Measurements from ENCODE around the gene MYRIP.

Gene MYRIP

DNA sequence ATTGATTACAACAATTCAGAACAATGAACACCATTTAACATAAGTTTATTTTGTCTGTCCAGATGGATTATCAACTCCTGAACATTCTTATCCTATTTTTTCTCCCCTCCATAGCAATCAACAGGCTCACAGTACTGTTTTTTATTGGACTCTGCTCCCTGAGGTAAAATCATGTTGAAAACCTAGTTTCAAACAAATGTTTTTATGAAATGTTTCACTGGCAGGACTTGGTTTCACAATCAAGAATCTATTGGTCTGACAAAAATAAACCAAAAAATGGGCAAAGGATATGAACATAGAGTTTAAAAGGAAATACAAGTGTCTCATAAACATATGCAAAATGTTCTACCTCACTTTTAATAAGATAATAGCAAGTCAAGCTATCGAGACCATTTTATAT is 2.6 kb upstream of the MYRIP start:
- Histone ChIP-seq H3K4me3 (ENCODE audit: low read length) (no peak overlapping the region), H2AFZ (ENCODE audit: low read depth, low read length) (no peak overlapping the region), H3K27me3 (ENCODE audit: low read depth, low read length) (peaks cover 4% of the 10 kb centered on the region; the same call in 1 of the 2 replicates), H3K9ac (ENCODE audit: low read length) (no peak overlapping the region), H3K4me1 (ENCODE audit: low read length) (no peaks in the 10 kb centered on the region; the same call in 1 of the 2 replicates), H3K36me3 (replicated peaks; ENCODE audit: low read depth, low read length) (no peaks in the 10 kb centered on the region), H3K9me3 (ENCODE audit: insufficient read depth, low read length) (no peaks in the 10 kb centered on the region; the same call in 1 of the 2 replicates), H3K79me2 (ENCODE audit: low read length) (no peaks in the 10 kb centered on the region), H3K27ac (ENCODE audit: low read length) (no peak overlapping the region), H4K20me1 (ENCODE audit: insufficient read depth, low read length) (no peaks in the 10 kb centered on the region), H3K4me2 (ENCODE audit: low read length) (no peak overlapping the region)
- TF ChIP-seq, protein P1, sequence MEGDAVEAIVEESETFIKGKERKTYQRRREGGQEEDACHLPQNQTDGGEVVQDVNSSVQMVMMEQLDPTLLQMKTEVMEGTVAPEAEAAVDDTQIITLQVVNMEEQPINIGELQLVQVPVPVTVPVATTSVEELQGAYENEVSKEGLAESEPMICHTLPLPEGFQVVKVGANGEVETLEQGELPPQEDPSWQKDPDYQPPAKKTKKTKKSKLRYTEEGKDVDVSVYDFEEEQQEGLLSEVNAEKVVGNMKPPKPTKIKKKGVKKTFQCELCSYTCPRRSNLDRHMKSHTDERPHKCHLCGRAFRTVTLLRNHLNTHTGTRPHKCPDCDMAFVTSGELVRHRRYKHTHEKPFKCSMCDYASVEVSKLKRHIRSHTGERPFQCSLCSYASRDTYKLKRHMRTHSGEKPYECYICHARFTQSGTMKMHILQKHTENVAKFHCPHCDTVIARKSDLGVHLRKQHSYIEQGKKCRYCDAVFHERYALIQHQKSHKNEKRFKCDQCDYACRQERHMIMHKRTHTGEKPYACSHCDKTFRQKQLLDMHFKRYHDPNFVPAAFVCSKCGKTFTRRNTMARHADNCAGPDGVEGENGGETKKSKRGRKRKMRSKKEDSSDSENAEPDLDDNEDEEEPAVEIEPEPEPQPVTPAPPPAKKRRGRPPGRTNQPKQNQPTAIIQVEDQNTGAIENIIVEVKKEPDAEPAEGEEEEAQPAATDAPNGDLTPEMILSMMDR (IDR thresholded peaks at IDR 0.05; ENCODE audit: low read depth, low read length) = no peak
- no peak for TF ChIP-seq EZH2phosphoT487 (IDR thresholded peaks at IDR 0.05; ENCODE audit: low read depth)

DNA sequence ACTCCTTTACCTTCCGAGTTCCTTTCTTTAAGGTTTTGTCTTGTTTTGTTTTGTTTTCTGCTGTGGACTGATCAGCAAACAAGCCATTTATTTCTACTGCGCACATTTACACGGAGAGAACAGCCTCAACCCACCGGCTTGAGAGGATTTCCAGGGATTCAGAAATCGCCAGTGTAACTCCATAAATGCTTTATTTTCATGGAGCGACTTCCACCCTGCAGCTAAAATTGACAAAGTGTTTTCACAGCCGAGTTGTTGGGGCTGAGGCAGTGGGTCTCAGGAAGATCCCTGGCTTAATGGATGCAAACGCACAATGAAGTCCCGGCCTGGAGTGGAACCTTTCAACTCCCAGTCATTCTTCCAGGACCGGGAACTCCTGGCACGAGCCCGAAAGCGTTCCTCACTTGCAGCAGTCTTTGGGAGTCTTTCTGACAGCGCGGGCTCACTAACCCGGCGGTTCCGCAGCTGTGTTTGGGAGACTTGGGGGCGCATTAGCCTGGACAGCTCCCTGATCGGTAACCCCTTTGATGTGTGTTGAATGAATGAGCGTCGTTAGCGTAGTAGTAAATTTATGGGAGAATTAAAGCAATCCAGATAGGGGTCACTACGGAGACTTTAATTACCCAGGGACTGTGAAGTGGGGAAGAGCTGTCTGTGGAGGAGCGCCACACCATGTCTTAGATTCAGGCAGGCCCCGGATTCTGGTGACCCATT is 785 bp upstream of the MYRIP start:
- Histone ChIP-seq H2AFZ (ENCODE audit: low read depth, low read length) (peak overlapping the region; percentile 88), H3K4me2 (ENCODE audit: low read length) (peak overlapping the region; percentile 67), H3K4me1 (ENCODE audit: low read length) (no peaks in the 10 kb centered on the region; the same call in 1 of the 2 replicates), H3K27ac (ENCODE audit: low read length) (no peak overlapping the region), H3K79me2 (ENCODE audit: low read length) (no peaks in the 10 kb centered on the region), H3K4me3 (ENCODE audit: low read length) (peak overlapping the region; percentile 81), H3K9me3 (ENCODE audit: insufficient read depth, low read length) (no peaks in the 10 kb centered on the region; the same call in 1 of the 2 replicates), H3K27me3 (ENCODE audit: low read depth, low read length) (peaks cover 4% of the 10 kb centered on the region; the same call in 1 of the 2 replicates), H4K20me1 (ENCODE audit: insufficient read depth, low read length) (no peaks in the 10 kb centered on the region), H3K9ac (ENCODE audit: low read length) (peak overlapping the region; percentile 57; the same call in 1 of the 2 replicates), H3K36me3 (replicated peaks; ENCODE audit: low read depth, low read length) (no peaks in the 10 kb centered on the region)
- TF ChIP-seq, protein P1 (IDR thresholded peaks at IDR 0.05; ENCODE audit: low read depth, low read length) = no peak
- TF ChIP-seq EZH2phosphoT487 (IDR thresholded peaks at IDR 0.05; ENCODE audit: low read depth) = no peak

DNA sequence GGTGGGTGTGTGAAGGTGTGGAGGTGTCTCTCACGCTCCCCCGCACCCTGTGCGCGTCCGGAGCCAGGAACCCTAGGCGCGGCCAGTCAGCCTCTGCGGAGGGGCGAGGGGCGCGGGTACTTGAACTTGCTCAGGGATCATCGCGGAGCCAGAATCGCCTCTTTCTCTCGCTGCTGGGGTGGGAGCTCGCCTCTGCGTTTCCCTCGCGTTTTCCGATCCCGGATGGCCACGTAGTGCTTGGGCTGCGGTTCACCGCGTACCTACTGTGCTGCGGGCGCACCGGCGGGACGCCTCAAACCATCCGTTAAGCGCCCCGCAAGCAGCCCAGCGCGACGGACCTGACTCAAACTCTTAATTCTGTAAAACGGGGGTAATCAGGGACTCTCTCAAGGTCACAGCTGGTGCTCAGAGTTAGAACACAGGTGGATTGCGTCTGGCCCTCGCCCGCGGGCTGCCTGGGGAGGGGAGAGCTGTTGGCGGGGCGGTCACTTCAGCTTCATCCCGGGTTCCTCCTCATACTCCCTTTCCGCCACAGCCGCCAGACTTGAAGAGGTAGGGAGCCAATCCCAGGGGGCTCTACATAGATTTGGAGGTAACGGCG is 686 bp downstream of the MYRIP start:
- no peaks in the 10 kb centered on the region for H3K79me2 ChIP-seq (ENCODE audit: low read length)
- peak overlapping the region; percentile 75; the same call in 1 of the 2 replicates for H2AFZ ChIP-seq (ENCODE audit: low read depth, low read length)
- peaks cover 4% of the 10 kb centered on the region; the same call in 1 of the 2 replicates for H3K27me3 ChIP-seq (ENCODE audit: low read depth, low read length)

More for the DNA sequence above, 686 bp downstream of the MYRIP start:
- no peak overlapping the region for H3K27ac ChIP-seq (ENCODE audit: low read length)
- H3K4me3 ChIP-seq (ENCODE audit: low read length) = peak overlapping the region; percentile 78
- peak overlapping the region; percentile 80 for H3K4me2 ChIP-seq (ENCODE audit: low read length)
- no peaks in the 10 kb centered on the region for H3K9me3 ChIP-seq (ENCODE audit: insufficient read depth, low read length)
- no peaks in the 10 kb centered on the region for H3K36me3 ChIP-seq (replicated peaks; ENCODE audit: low read depth, low read length)
- H4K20me1 ChIP-seq (ENCODE audit: insufficient read depth, low read length) = no peaks in the 10 kb centered on the region
- no peaks in the 10 kb centered on the region; the same call in 1 of the 2 replicates for H3K4me1 ChIP-seq (ENCODE audit: low read length)
- H3K9ac ChIP-seq (ENCODE audit: low read length) = peak overlapping the region; percentile 56
- TF ChIP-seq EZH2phosphoT487 (IDR thresholded peaks at IDR 0.05; ENCODE audit: low read depth) = no peak
- TF ChIP-seq, protein P1 (IDR thresholded peaks at IDR 0.05; ENCODE audit: low read depth, low read length) = no peak

All from OCI-LY3 (cell line).